A204.1 (cell line): Measurements from ENCODE around the gene BSCL2.
"Not testable (repeated sequence)": the region's sequence is repeated elsewhere in the genome, so short reads cannot be mapped to it uniquely, and the experiment has no call there.

Source experiments
- FAIRE-seq: peaks from 2 replicates; lab custom pipeline; 2012; peaks lifted over from hg19 to GRCh38; lab: Jason Lieb, UNC

BSCL2 gene

GRCh38 chr11:62654297-62654696 lies 52.9 kb downstream of the BSCL2 start:
- no peak for FAIRE-seq

DNA sequence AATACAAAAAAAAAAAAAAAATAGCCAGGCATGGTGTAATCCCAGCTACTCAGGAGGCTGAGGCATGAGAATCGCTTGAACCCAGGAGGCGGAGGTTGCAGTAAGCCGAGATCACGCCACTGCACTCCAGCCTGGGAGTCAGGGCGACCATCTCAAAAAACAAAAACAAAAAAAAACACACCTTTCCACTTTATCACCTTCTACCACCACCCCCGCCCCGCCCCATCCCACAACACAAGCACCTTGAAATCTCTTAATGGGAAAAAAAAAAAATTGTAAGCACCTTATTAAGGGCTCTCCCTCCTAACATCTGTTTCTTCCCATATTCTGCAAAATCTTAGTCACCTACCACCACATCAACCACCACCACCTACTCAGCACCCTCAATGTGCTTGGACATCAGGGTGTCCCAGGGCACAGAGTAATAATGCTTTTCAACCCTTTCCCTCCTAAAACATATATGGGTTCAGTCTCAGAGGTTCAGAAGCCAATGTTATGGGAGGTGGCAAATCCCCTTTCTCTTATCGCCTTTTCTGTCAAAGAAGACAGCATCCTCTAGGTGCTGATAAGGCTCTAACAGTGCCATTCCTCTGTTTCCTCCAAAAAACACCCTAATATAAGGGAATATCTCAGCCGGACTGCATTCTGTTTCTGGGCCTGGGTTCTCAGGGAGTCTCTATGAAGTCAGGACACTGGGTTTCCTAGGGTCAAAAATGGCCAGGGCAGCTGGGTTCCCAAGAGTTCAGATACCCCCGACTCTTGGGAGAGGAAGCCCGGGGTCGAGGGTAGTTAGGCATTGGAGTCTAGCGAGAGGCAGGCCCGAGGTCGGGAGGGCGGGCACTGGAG lies 54.8 kb downstream of the BSCL2 start:
- FAIRE-seq: no peak

GRCh38 chr11:62650283-62650682 lies 56.9 kb downstream of the BSCL2 start:
- FAIRE-seq: not testable (repeated sequence)

- no peak for FAIRE-seq
These were observed 57.7 kb downstream of the BSCL2 start for GRCh38 chr11:62649486-62649885.

DNA sequence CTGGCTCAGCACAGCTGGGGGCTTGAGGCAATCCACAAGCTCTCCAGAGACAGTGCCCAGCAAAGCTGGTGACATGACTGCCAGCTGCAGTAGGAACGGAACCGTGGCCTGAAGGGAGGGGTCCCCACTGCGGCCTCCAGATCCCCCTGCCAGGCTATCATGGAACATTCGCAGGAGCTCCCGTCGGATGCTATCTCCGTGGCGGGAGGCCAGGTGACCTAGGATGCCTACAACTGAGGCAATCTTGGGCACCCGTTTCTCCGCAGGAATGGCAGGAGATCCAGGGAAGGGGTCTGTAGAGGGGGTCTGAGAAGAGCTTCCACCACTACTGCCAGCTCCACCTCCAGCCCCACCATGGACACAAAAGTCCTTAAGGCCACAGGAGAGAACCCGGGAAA lies 58.3 kb downstream of the BSCL2 start:
- FAIRE-seq: no peak

DNA sequence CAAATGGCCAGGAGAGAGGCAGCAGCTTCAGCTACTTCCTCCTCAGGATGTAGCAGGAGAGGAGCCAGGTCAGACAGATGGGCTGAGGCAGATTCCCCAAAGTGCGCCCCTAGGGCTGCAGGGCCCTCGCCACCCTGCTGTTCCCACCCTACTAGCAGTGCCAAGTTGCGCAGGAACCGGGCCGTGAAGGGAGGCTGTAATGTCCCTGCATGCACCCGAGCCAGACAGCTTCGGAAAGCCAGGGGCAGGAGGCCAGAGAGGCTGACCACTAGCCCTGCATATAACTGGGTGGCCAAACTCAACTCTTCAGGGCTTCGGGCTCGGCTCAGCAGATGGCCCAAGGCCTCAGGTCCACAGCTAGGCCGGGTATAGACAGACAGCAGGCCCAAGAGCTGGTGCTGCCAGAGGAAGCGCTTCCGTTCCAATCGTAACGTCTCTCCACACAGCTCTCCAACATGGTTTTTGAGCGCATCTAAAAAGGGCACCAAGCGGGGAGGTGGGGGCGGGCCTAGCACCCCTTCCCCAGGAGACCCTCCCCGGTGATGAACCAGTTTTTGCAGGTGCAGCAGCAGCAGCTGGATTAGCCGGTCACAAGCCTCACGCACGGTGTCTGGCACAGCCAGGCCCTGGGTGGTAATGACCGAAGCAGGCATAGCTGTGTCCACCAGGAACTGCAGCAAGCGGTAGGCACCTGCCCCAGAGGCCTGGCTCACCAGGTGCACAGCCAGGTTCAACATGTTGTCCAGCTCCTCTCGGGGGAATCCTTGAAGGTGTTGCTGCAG lies 58.8 kb downstream of the BSCL2 start:
- FAIRE-seq: no peak

GRCh38 chr11:62647609-62648005 lies 59.6 kb downstream of the BSCL2 start:
- no peak for FAIRE-seq

GRCh38 chr11:62646825-62647608 lies 60.2 kb downstream of the BSCL2 start:
- FAIRE-seq: no peak

DNA sequence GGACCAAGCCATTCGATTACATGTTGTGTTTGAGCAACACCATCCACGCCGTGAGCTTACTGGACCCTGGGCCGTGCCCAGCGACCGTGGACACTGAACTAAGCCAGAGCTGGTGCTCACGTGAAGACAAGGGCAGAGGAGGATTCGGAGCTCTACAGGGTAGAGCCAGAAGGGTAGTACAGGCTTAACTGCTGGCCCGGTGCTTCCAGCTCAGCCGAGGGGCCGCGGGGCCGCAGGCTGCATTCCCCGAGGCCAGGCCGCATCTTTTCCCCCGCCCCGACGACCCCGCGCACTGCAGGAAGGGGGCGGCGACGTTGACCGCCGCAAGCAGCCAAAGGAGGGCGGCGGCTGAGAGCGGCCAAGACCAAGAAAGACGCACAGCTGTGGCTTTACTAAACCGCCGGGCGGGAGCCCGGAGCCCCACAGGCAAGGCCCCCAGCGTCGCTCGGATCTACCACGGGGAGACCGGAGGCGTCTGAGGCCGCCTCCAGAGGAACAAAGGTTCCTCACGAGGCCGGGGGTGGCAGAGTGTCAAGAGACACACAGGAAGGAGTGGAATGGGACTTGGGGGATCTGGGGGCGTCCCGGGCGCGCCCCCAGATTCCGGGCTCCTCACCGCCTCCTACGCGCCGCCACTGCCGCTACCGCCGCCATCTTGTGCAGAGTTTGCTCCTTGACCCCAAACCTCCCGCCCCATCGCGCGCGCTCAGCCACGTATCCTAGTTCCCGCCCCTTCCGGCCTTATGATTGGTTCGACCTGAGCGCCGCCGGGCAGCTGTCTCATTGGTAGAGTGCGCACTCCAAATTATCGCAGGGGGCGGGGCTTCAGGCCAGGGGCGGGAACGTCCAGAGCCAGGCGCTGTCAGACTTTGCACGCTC lies 61.0 kb downstream of the BSCL2 start, which contains the start of gene GANAB:
GANAB (minus strand) TSS at position 668 of the 879 bp plus-strand sequence; CDS start at position 654, 14 bp downstream.
- FAIRE-seq: peak; percentile 95

DNA sequence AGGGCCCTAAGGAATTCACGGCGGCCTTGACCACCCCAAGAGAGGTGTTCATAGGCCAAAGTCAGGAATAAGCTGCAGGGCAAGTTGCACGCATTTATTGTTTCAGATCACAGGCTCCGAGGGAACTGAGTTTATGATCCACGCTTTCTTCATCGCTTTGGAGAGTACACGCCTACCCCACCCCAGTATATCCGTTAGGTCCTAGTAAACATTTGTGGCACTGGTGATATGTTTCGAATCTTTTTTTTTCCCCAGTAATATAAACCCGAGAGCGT lies 61.6 kb downstream of the BSCL2 start:
- FAIRE-seq: no peak

DNA sequence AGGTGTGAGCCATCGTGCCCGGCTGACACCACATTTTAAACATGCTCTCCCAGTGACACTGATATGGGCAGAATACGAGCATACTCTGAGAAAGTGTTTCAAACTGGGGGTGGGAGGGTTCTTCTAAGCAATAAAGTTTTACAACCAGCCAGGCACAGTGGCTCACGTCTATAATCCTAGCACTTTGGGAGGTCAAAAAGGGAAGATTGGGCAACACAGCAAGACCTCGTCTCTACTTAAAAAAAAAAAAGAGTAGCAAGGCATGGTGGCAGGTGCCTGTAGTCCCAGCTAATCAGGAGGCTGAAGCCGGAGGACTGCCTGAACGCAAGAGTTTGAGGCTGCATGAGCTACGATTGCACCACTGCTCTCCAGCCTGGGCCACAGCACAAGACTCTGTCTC lies 63.0 kb downstream of the BSCL2 start:
- FAIRE-seq: no peak
